ENCODE data around the gene RABAC1.

DNA sequence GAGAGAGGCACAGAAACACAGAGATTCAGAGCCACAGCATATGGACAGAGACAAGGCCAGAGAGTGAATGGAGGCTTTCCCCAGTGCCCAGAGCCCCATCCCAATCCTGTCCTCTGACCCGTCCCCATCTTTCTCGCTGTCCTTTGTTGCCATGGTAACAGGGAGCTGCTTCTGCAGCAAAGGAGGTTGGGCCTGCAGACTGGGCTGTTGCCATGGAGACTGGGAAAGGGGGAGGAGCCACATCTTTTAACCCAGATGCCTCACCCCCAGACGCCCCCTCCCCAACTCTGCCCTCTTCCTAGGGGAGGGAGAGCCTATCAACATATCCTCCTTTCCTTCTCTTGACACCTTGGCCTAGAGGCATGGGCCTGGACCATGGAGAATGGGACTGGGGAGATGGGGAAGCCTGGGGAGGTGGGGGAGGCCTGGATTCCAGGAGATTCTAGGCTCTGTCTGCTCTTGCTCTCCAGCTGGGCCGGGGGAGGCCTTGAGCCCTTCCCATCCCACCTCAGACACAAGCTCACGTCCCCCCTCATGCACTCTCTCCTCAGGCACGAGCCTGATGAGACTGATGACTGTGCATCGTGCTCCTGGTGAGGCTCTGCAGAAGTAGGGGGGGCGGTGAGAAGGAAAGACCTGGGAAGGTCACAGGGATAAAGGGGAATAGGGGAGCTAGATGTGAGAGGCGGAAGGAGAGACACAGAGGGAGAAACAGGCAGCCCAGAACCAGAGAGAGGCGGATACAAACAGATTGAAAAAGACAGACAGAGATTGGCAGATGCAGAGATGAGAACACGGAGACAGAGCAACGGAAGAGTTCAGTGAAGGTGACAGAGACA, 37.1 kb upstream of the RABAC1 start:
- TF ChIP-seq, protein P1, sequence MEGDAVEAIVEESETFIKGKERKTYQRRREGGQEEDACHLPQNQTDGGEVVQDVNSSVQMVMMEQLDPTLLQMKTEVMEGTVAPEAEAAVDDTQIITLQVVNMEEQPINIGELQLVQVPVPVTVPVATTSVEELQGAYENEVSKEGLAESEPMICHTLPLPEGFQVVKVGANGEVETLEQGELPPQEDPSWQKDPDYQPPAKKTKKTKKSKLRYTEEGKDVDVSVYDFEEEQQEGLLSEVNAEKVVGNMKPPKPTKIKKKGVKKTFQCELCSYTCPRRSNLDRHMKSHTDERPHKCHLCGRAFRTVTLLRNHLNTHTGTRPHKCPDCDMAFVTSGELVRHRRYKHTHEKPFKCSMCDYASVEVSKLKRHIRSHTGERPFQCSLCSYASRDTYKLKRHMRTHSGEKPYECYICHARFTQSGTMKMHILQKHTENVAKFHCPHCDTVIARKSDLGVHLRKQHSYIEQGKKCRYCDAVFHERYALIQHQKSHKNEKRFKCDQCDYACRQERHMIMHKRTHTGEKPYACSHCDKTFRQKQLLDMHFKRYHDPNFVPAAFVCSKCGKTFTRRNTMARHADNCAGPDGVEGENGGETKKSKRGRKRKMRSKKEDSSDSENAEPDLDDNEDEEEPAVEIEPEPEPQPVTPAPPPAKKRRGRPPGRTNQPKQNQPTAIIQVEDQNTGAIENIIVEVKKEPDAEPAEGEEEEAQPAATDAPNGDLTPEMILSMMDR (IDR thresholded peaks at IDR 0.05) = no peak
- no peak for TF ChIP-seq POLR2A (IDR thresholded peaks at IDR 0.05)
